ENCODE measurements around the gene ANKLE1. TPM values are rescaled to one million over a fixed set of nuclear protein-coding genes. Genes with fewer than 3 reads are reported as not detected.
A peak's percentile ranks its signal among the peaks of the same experiment; 100 is the strongest.

Gene ANKLE1
- total and polyA plus RNA-seq, 10 donors: 1.9 to 5.0 (median 2.9) TPM

GRCh38 chr19:17306285-17306714 lies 24.6 kb downstream of the ANKLE1 start:
- peaks cover 42 to 90% (median 72%) of the 10 kb centered on the region in 6 donors for H3K4me1 ChIP-seq
- TF ChIP-seq POLR2A (IDR thresholded peaks at IDR 0.05): no peak
- TF ChIP-seq CTCF (IDR thresholded peaks at IDR 0.05 in 8 of 11, conservative IDR thresholded peaks at IDR 0.05 in 3 of 11): no peak
- no peak for TF ChIP-seq POLR2AphosphoS5 (IDR thresholded peaks at IDR 0.05)
- peaks cover 0 to 5% (median under 1%) of the 10 kb centered on the region in 6 donors for H3K36me3 ChIP-seq
- no peaks in the 10 kb centered on the region for H3K27me3 ChIP-seq (replicated peaks in 1 of 7)
- H3K27ac ChIP-seq: peak overlapping the region; percentile 66 to 97 (median 92)
- intact Hi-C loops (cut with DNase I; ENCODE audit: low total_unique reads): no loop called here
- DNase-seq: no peak
- no peaks in the 10 kb centered on the region for H3K9me3 ChIP-seq
- 9 to 32% (median 10%) methylated on average over 6 to 28 of the region's 28 CpGs for WGBS, 5 donors
- peak overlapping the region; percentile 48 to 88 (median 74) for H3K4me3 ChIP-seq

GRCh38 chr19:17307876-17308377 lies 26.2 kb downstream of the ANKLE1 start:
- Histone ChIP-seq H3K27ac (no peak overlapping the region), H3K4me1 (peaks cover 36 to 94% (median 69%) of the 10 kb centered on the region in 6 donors), H3K4me3 (no peak overlapping the region), H3K36me3 (peaks cover 0 to 19% (median 0%) of the 10 kb centered on the region in 6 donors), H3K9me3 (no peaks in the 10 kb centered on the region), H3K27me3 (replicated peaks in 1 of 7) (no peaks in the 10 kb centered on the region)
- TF ChIP-seq POLR2AphosphoS5 (IDR thresholded peaks at IDR 0.05): no peak
- TF ChIP-seq POLR2A (IDR thresholded peaks at IDR 0.05): no peak
- TF ChIP-seq CTCF (IDR thresholded peaks at IDR 0.05 in 8 of 11, conservative IDR thresholded peaks at IDR 0.05 in 3 of 11): no peak
- intact Hi-C loops (cut with DNase I; ENCODE audit: low total_unique reads): no loop called here
- 88 to 95% (median 93%) methylated on average over 8 of the region's 8 CpGs for WGBS, 5 donors
- DNase-seq: no peak

GRCh38 chr19:17309198-17309964 lies 27.7 kb downstream of the ANKLE1 start, which contains the start of gene DDA1:
TSS of gene DDA1 (plus strand) at chr19:17309563. CDS start at chr19:17309655, 92 bp downstream.
- DNase-seq: peak; percentile 100
- Histone ChIP-seq H3K4me3 (peak within 1 kb of the TSS; percentile 69 to 99 (median 88)), H3K9me3 (no peaks in the 10 kb centered on the region), H3K4me1 (peaks cover 26 to 81% (median 55%) of the 10 kb centered on the region in 6 donors), H3K27me3 (replicated peaks in 1 of 7) (no peaks in the 10 kb centered on the region), H3K27ac (peak within 1 kb of the TSS; percentile 45 to 92 (median 82)), H3K36me3 (peaks cover 0 to 34% (median 7%) of the 10 kb centered on the region in 6 donors)
- TF ChIP-seq POLR2AphosphoS5 (IDR thresholded peaks at IDR 0.05) (peak; percentile 87 to 89 (median 87)), POLR2A (IDR thresholded peaks at IDR 0.05) (peak in 1 of 3 donors; percentile 27), CTCF (IDR thresholded peaks at IDR 0.05 in 8 of 11, conservative IDR thresholded peaks at IDR 0.05 in 3 of 11) (peak in 3 of 11 experiments; percentile 27 to 46 (median 41))
- 0 to 1% (median 1%) methylated on average over 38 to 46 of the region's 46 CpGs for whole genome bisulfite sequencing, 5 donors
- intact Hi-C loops (cut with DNase I; ENCODE audit: low total_unique reads): no loop called here

- Histone ChIP-seq H3K27ac (peak overlapping the region; percentile 45 to 92 (median 82)), H3K36me3 (peaks cover 0 to 40% (median 12%) of the 10 kb centered on the region in 6 donors), H3K4me3 (peak overlapping the region; percentile 69 to 99 (median 88)), H3K4me1 (peaks cover 21 to 75% (median 49%) of the 10 kb centered on the region in 6 donors), H3K9me3 (no peaks in the 10 kb centered on the region), H3K27me3 (replicated peaks in 1 of 7) (no peaks in the 10 kb centered on the region)
- no peak for TF ChIP-seq POLR2AphosphoS5 (IDR thresholded peaks at IDR 0.05)
- TF ChIP-seq CTCF (IDR thresholded peaks at IDR 0.05 in 8 of 11, conservative IDR thresholded peaks at IDR 0.05 in 3 of 11): no peak
- TF ChIP-seq POLR2A (IDR thresholded peaks at IDR 0.05): no peak
- WGBS, 5 donors: 6 to 9% (median 9%) methylated on average over 22 to 23 of the region's 23 CpGs
- no peak for DNase-seq
- intact Hi-C loops (cut with DNase I; ENCODE audit: low total_unique reads): no loop called here
Observed at GRCh38 chr19:17309965-17310461, 28.3 kb downstream of the ANKLE1 start.

All from spleen (tissue), 11 donors.